ENCODE data around the gene TOX4.

TOX4 gene

GRCh38 chr14:21501568-21501967 lies 24.6 kb downstream of the TOX4 start:
- no peak for DNase-seq (ENCODE audit: low read depth, low spot score)

- DNase-seq (ENCODE audit: low read depth, low spot score) = no peak
These were observed 26.4 kb downstream of the TOX4 start for GRCh38 chr14:21503376-21503775.

GRCh38 chr14:21505012-21505553 lies 28.1 kb downstream of the TOX4 start:
- no peak for DNase-seq (ENCODE audit: low read depth, low spot score)

- no peak for DNase-seq (ENCODE audit: low read depth, low spot score)
These were observed 29.6 kb downstream of the TOX4 start for GRCh38 chr14:21506557-21506956.

GRCh38 chr14:21509432-21510143 lies 32.6 kb downstream of the TOX4 start:
- no peak for DNase-seq (ENCODE audit: low read depth, low spot score)

- peak; percentile 96 for DNase-seq (ENCODE audit: low read depth, low spot score)
These were observed 34.0 kb downstream of the TOX4 start, which contains the start of gene METTL3 for GRCh38 chr14:21510735-21511657. TSS of gene METTL3 (minus strand) at chr14:21511340. CDS start at chr14:21511223, 117 bp downstream.

GRCh38 chr14:21514341-21514740 lies 37.3 kb downstream of the TOX4 start:
- DNase-seq (ENCODE audit: low read depth, low spot score) = no peak

- DNase-seq (ENCODE audit: low read depth, low spot score) = no peak
These were observed 41.7 kb downstream of the TOX4 start for GRCh38 chr14:21518725-21519124.

GRCh38 chr14:21520767-21521166 lies 43.8 kb downstream of the TOX4 start:
- no peak for DNase-seq (ENCODE audit: low read depth, low spot score)

- DNase-seq (ENCODE audit: low read depth, low spot score) = no peak
These were observed 44.5 kb downstream of the TOX4 start for GRCh38 chr14:21521501-21521900.

GRCh38 chr14:21523203-21523602 lies 46.2 kb downstream of the TOX4 start:
- DNase-seq (ENCODE audit: low read depth, low spot score) = no peak

GRCh38 chr14:21524575-21525490 lies 47.8 kb downstream of the TOX4 start:
- no peak for DNase-seq (ENCODE audit: low read depth, low spot score)

- DNase-seq (ENCODE audit: low read depth, low spot score) = no peak
These were observed 48.6 kb downstream of the TOX4 start for GRCh38 chr14:21525571-21525961.

GRCh38 chr14:21525962-21526671 lies 49.1 kb downstream of the TOX4 start, which contains the start of gene SALL2:
TSS of gene SALL2 (minus strand) at chr14:21526346. CDS start at chr14:21526127, 219 bp downstream.
- DNase-seq (ENCODE audit: low read depth, low spot score) = peak; percentile 17

- no peak for DNase-seq (ENCODE audit: low read depth, low spot score)
These were observed 49.8 kb downstream of the TOX4 start for GRCh38 chr14:21526672-21527317.

GRCh38 chr14:21527318-21527679 lies 50.3 kb downstream of the TOX4 start:
- no peak for DNase-seq (ENCODE audit: low read depth, low spot score)

- DNase-seq (ENCODE audit: low read depth, low spot score) = no peak
These were observed 51.7 kb downstream of the TOX4 start for GRCh38 chr14:21528381-21529348.

GRCh38 chr14:21529515-21529914 lies 52.5 kb downstream of the TOX4 start:
- DNase-seq (ENCODE audit: low read depth, low spot score) = no peak

- DNase-seq (ENCODE audit: low read depth, low spot score) = no peak
These were observed 56.3 kb downstream of the TOX4 start for GRCh38 chr14:21533294-21533693.

Data from brain pericyte (primary cell).